ENCODE results near the gene FTMT. TPM values are rescaled to one million over a fixed set of nuclear protein-coding genes. Genes with fewer than 3 reads are reported as not detected.

The FTMT gene
- total RNA-seq, 1 experiment from 2014 or later: not detected

GRCh38 chr5:121816164-121816563 lies 35.5 kb upstream of the FTMT start:
- Histone ChIP-seq H3K27ac (ENCODE audit: low read length) (no peak overlapping the region), H3K4me1 (ENCODE audit: insufficient read depth, low read length) (no peaks in the 10 kb centered on the region), H3K36me3 (ENCODE audit: low read depth, low read length) (no peaks in the 10 kb centered on the region), H3K9me3 (ENCODE audit: low read length) (no peaks in the 10 kb centered on the region), H3K9ac (ENCODE audit: low read length) (no peak overlapping the region), H4K20me1 (ENCODE audit: low read length) (no peaks in the 10 kb centered on the region), H2AFZ (ENCODE audit: low read length) (no peak overlapping the region), H3K4me2 (ENCODE audit: low read length) (no peak overlapping the region), H3K79me2 (ENCODE audit: low read length) (no peaks in the 10 kb centered on the region), H3K9me2 (replicated peaks; ENCODE audit: low read length) (no peaks in the 10 kb centered on the region), H3K27me3 (ENCODE audit: low read length) (no peaks in the 10 kb centered on the region), H3F3A (ENCODE audit: low read length, unreplicated experiment) (no peaks in the 10 kb centered on the region), H3K4me3 (ENCODE audit: low read length) (no peak overlapping the region)
- no TSS peak for BruUV-seq (replicated peaks)
- ATAC-seq: no peak
- POLR2A ChIA-PET (ENCODE audit: unreplicated experiment): no interaction called here
- TF ChIP-seq CTCF (conservative IDR thresholded peaks at IDR 0.05; ENCODE audit: low read depth, low read length): no peak
- no peak for DNase-seq
- intact Hi-C loops (cut with micrococcal nuclease): no loop called here
- CTCF ChIA-PET: no interaction called here

- Histone ChIP-seq H3K9ac (ENCODE audit: low read length) (no peak overlapping the region), H4K20me1 (ENCODE audit: low read length) (no peaks in the 10 kb centered on the region), H3K79me2 (ENCODE audit: low read length) (no peaks in the 10 kb centered on the region), H2AFZ (ENCODE audit: low read length) (no peak overlapping the region), H3K4me2 (ENCODE audit: low read length) (no peak overlapping the region), H3K9me3 (ENCODE audit: low read length) (no peaks in the 10 kb centered on the region), H3K36me3 (ENCODE audit: low read depth, low read length) (no peaks in the 10 kb centered on the region), H3K27me3 (ENCODE audit: low read length) (no peaks in the 10 kb centered on the region), H3K9me2 (replicated peaks; ENCODE audit: low read length) (no peaks in the 10 kb centered on the region), H3F3A (ENCODE audit: low read length, unreplicated experiment) (no peaks in the 10 kb centered on the region), H3K27ac (ENCODE audit: low read length) (no peak overlapping the region), H3K4me3 (ENCODE audit: low read length) (no peak overlapping the region), H3K4me1 (ENCODE audit: insufficient read depth, low read length) (no peaks in the 10 kb centered on the region)
- POLR2A ChIA-PET (ENCODE audit: unreplicated experiment): no interaction called here
- TF ChIP-seq EZH2phosphoT487 (IDR thresholded peaks at IDR 0.05; ENCODE audit: borderline replicate concordance, low read length) (no peak), EZH2 (IDR thresholded peaks at IDR 0.05; ENCODE audit: low read length, unreplicated experiment) (no peak), CTCF (conservative IDR thresholded peaks at IDR 0.05; ENCODE audit: low read depth, low read length) (no peak)
- no peak for DNase-seq
- CTCF ChIA-PET: no interaction called here
- intact Hi-C loops (cut with micrococcal nuclease): no loop called here
- BruUV-seq (replicated peaks): no TSS peak
- no peak for ATAC-seq
These were observed 31.9 kb upstream of the FTMT start for GRCh38 chr5:121819682-121820261.

- no peak for TF ChIP-seq CTCF (conservative IDR thresholded peaks at IDR 0.05; ENCODE audit: low read depth, low read length)
- no peak for TF ChIP-seq EZH2 (IDR thresholded peaks at IDR 0.05; ENCODE audit: low read length, unreplicated experiment)
- TF ChIP-seq EZH2phosphoT487 (IDR thresholded peaks at IDR 0.05; ENCODE audit: borderline replicate concordance, low read length): no peak
- ChIA-PET CTCF (no interaction called here), POLR2A (ENCODE audit: unreplicated experiment) (no interaction called here)
- Histone ChIP-seq H3K27me3 (ENCODE audit: low read length) (no peaks in the 10 kb centered on the region), H4K20me1 (ENCODE audit: low read length) (no peaks in the 10 kb centered on the region), H3K36me3 (ENCODE audit: low read depth, low read length) (no peaks in the 10 kb centered on the region), H3K4me1 (ENCODE audit: insufficient read depth, low read length) (no peaks in the 10 kb centered on the region), H3F3A (ENCODE audit: low read length, unreplicated experiment) (no peaks in the 10 kb centered on the region), H3K79me2 (ENCODE audit: low read length) (no peaks in the 10 kb centered on the region), H3K27ac (ENCODE audit: low read length) (no peak overlapping the region), H3K9me2 (replicated peaks; ENCODE audit: low read length) (no peaks in the 10 kb centered on the region), H3K4me3 (ENCODE audit: low read length) (no peak overlapping the region), H3K9me3 (ENCODE audit: low read length) (no peaks in the 10 kb centered on the region), H3K9ac (ENCODE audit: low read length) (no peak overlapping the region), H3K4me2 (ENCODE audit: low read length) (no peak overlapping the region), H2AFZ (ENCODE audit: low read length) (no peak overlapping the region)
- no TSS peak for BruUV-seq (replicated peaks)
- DNase-seq (no peak), ATAC-seq (no peak)
- intact Hi-C loops (cut with micrococcal nuclease): no loop called here
These were observed 18.1 kb upstream of the FTMT start for GRCh38 chr5:121833617-121834016.

All from PC-3 (cell line).